GM21717 (cell line): Measurements from ENCODE around the gene TRPV6.

ENCODE experiments used
- ATAC-seq: cut with Tn5 transposase; IDR thresholded peaks from one replicate; pipeline ENCODE4 v1.9.1; 2021; ENCODE audit warnings: mild to moderate bottlenecking, moderate library complexity; ENCODE audit not compliant: unreplicated experiment

The TRPV6 gene

DNA sequence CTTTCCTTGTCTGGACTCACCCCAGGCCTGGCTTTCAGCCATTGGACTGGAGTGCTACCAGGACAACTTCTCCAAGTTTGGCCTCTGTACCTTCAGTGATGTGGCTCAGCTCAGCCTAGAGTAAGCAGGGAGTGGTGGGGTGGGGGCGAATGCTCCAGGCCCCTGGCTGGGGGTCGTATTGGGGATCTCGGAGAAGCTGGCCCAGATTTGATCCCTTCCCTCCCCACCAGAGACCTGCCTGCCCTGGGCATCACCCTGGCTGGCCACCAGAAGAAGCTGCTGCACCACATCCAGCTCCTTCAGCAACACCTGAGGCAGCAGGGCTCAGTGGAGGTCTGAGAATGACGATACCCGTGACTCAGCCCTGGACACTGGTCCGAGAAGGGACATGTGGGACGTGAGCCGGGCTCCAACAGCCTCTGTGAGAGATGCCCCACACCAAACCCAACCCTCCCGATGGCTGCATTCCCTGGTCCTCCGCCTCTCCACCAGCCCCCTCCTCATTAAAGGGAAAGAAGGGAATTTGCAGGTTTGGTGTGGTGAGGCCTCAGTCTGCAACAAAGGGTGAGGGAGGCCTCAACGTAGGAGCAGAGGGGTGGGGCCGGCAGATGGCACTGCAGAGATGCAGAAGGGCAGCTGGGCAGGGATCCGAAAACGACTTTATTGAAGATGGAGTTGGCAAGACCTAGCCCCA lies 14.8 kb downstream of the TRPV6 start:
- no peak for ATAC-seq

DNA sequence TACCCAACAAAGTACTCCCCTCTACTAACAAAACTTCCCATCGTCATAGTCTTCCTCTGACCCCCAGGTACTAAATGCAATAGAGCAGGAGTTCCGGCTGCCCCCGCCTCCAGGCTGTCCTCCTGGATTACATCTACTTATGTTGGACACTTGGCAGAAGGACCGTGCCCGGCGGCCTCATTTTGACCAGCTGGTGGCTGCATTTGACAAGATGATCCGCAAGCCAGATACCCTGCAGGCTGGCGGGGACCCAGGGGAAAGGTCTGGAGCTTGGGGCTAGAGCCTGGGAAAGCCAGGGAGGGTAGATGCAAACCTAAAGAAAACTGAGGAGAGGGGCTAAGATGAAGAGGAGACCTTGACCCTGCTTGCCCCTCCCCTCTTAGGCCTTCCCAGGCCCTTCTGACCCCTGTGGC lies 15.4 kb downstream of the TRPV6 start:
- ATAC-seq: no peak

DNA sequence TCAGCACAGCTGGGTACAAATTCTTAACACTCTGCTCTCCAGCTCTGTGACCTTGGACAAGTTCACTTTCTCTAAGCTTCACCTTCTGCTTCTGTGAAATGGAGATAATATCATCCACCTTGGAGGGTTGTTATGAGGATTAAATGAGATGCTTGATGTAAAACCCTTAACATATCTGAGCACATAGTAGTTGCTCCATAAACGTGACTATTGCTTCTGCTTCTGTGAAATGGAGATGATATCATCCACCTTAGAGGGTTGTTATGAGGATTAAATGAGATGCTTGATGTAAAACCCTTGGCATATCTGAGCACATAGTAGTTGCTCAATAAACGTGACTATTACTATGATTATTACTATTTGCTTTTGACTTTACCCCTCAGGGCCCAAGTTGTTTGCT lies 16.1 kb downstream of the TRPV6 start:
- no peak for ATAC-seq

DNA sequence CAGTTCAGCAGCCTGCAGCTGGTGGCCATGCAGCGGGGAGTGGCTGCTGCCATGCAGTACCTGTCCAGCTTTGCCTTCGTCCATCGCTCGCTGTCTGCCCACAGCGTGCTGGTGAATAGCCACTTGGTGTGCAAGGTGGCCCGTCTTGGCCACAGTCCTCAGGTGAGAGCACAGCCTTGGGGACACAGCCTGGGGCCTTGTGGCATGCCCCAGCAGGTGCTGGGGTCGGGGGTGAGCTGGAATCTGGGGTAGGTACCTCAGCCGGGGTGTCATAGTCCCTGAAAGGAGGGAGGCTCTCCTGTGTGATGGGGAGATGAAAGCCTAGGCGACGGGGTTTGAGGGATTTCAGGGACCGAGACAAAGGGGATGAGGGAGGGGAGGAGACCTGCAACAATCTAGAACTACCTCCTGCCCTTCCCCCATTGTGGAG lies 16.5 kb downstream of the TRPV6 start:
- no peak for ATAC-seq

DNA sequence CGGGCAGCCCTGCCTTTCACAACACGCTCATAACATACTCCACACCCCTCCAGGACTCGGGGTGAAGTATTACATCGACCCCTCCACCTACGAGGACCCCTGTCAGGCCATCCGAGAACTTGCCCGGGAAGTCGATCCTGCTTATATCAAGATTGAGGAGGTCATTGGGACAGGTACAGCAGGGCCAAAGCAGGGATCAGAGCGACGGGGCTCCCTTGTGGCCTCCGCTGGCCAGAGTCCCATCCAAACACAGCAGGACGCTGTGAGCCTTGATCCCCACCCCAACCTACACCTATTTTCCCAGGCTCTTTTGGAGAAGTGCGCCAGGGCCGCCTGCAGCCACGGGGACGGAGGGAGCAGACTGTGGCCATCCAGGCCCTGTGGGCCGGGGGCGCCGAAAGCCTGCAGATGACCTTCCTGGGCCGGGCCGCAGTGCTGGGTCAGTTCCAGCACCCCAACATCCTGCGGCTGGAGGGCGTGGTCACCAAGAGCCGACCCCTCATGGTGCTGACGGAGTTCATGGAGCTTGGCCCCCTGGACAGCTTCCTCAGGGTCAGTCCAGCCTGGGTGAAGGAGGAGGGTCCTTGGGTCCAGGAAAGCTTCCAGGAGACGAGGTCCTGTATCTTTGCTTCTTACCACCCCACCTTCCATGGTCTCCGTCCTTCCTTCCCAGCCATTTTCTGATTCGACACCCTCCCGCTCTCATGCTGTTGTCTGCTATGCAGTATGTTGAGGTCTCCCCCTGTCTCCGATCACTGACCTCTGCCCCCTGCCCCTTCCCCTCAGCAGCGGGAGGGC lies 17.2 kb downstream of the TRPV6 start:
- ATAC-seq: no peak

DNA sequence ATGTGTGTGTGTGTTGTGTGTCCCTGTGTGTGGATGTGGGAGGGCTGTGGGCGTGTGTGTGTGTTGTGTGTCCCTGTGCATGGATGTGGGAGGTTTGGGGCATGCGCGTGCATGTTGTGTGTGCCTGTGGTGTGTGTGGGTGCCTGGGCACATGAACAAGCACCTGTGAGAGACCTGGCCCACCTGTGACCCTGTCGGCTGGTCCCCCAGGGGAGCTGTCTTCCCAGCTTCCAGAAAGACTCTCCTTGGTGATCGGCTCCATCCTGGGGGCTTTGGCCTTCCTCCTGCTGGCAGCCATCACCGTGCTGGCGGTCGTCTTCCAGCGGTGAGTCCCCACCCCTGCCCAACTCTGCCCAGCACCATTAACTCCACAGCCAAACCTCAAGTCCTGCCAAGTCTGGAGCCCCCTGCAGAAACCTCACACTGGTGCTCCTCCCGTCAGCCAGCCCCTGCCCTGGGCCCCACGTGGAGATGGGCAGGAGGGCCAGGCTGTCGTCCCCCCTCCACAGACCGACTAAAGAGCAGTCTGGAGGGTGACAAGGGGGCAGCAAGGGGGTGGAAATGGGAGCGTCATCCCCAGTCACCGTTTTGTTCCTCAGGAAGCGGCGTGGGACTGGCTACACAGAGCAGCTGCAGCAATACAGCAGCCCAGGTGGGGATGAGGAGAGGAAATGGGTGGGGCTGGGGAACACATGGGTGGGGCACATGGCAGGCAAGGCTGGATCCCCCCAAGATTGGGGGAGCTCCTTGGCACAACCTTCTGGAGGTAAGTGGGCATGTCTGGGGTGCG lies 18.0 kb downstream of the TRPV6 start:
- no peak for ATAC-seq

DNA sequence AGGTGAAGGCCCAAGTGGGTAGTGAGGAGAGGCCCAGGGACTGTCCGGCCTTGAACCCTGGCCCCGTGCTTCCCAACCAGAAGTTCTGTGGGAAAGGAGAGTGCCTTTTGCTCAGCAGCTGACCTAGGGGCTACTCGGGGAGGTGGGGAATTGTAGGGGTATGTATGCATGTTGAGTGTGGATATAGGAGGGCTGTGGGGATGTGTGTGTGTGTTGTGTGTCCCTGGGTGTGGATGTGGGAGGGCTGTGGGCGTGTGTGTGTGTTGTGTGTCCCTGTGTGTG lies 18.5 kb downstream of the TRPV6 start:
- no peak for ATAC-seq

DNA sequence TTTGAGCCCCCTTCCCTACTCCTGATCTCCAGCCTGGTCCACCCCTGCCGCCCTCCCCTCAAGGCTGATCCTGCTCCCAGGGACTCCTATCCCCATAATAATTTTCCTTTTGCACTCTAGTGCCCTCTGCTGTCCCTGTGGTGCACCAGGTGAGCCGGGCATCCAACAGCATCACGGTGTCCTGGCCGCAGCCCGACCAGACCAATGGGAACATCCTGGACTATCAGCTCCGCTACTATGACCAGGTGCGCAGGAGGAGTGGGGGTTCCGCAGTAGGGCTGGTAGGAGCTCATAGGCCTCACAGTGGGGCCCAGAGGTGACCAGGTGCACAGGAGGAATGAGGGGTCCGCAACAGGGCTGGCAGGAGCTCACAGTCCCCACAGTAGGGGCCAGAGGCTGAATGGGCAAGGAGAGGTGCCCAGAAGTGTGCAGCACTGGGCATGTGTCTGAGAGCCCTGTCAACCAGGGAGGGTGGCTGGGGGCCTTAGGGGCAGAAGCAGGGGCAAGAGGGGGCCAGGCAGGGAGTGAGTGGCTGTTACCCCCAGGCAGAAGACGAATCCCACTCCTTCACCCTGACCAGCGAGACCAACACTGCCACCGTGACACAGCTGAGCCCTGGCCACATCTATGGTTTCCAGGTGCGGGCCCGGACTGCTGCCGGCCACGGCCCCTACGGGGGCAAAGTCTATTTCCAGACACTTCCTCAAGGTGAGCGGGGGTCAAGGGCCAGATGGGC lies 19.0 kb downstream of the TRPV6 start:
- no peak for ATAC-seq

DNA sequence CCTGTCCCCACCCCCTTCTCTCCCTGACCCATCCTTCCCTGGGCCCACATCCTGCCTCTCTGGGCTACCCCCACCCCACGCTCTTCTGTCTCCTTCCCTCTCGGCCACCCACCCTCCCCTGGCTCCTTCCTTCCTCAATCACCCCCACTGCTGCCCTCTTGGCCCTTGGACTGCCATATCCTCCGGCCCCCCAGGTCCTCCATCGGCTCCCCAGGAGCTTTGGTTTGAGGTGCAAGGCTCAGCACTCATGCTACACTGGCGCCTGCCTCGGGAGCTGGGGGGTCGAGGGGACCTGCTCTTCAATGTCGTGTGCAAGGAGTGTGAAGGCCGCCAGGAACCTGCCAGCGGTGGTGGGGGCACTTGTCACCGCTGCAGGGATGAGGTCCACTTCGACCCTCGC lies 19.8 kb downstream of the TRPV6 start:
- ATAC-seq: no peak

DNA sequence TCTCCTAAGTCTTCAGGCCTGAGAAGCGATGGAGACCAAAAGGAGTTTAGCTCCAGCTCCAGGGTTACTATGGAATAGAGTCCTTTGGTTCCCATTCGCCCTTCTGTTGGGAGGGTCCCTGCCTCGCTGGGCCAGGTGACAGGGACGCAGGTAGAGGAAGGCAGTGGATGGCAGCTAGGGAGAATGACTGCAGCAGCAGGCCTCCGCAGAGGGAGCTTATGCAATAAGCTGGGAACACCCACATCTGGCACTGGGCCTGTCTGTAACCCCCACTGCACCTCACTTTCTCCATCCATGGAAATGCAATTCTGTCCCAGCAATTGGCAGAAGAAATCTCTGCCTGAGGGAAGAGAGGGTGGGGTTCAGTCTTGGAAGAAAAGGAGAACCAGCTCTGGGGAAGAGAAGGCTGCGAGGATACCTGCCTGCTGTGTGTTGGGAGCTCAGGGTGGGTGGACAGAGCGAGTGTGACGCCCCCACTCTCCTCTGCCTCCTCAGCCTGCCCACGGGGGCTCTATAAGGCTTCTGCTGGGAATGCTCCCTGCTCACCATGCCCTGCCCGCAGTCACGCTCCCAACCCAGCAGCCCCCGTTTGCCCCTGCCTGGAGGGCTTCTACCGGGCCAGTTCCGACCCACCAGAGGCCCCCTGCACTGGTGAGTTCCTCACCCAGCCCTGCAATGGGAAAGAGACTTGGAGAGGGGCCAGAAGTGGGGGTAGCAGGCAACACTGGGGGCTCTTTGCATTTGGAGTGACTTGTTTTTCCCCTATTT lies 20.4 kb downstream of the TRPV6 start:
- no peak for ATAC-seq

DNA sequence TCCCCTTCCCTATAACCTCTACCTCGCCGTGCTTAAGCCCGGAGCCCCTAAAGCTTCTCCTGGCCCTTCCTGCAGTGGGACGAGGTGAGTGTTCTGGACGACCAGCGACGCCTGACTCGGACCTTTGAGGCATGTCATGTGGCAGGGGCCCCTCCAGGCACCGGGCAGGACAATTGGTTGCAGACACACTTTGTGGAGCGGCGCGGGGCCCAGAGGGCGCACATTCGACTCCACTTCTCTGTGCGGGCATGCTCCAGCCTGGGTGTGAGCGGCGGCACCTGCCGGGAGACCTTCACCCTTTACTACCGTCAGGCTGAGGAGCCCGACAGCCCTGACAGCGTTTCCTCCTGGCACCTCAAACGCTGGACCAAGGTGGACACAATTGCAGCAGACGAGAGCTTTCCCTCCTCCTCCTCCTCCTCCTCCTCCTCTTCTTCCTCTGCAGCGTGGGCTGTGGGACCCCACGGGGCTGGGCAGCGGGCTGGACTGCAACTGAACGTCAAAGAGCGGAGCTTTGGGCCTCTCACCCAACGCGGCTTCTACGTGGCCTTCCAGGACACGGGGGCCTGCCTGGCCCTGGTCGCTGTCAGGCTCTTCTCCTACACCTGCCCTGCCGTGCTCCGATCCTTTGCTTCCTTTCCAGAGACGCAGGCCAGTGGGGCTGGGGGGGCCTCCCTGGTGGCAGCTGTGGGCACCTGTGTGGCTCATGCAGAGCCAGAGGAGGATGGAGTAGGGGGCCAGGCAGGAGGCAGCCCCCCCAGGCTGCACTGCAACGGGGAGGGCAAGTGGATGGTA lies 21.5 kb downstream of the TRPV6 start:
- ATAC-seq: no peak

DNA sequence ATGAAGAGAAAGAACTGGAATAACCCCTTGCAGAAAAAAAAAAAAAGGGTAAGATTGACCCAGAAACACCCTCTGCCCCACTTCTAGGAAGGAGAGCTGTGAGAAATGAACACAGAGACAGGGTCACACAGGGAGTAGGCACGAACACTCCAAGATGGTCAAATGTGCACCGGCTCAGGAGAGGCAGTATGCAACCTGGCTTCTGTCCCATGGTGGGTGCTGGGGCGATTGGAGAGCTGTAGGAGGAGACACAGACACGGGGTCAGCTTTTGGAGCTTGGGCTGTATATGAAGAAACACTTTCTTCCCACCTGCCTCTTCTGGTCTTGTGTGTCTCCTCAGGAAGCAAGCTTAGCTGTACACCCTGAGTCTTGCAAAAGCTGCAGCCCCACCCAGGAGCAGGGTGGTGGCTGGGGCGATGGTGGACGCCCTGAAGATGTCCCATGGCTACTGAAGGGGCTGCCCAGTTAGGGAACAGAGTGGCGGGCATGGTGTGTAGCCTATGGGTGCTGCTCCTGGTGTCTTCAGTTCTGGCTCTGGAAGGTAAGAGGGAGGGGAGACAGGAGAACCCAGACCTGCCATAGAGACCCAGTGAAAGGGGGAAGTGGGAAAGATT lies 22.7 kb downstream of the TRPV6 start:
- no peak for ATAC-seq

DNA sequence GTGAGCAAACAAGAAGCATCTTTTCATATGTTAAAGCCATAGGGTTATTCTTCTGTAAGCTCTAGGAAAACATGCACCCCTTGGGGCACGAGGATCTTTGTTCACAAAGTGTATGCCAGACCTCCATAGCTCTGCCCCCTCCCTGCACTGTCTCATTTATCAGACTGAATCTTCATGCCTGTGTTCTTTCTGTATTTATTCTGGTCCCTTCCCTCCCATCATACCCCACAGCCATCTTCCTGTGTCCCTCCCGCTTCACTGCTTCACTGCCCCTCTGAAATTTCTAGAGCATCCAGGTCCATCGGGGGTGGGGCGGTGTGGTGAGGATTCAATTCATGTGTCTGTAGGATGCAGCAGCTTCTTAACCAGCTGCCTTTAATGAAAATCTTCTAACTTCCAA lies 23.2 kb downstream of the TRPV6 start:
- ATAC-seq: no peak

DNA sequence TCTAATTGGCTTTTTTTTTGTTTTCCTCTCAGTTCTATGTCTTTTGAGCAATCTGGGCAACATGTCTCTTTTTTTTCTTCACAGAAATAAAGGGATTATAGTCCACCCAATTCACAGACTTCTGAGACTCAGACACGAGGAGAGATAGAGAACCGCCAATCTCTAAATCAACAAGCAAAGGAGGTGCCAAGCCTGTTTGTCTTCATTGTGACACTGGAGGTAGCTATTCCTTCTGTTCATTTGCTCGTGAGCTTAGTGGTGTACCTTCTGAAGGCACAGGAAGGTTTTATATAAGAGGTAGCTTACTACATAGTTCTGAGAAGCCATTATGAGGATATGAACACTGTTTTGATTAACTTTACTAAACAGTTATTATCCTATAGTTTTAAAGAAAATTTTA lies 24.6 kb downstream of the TRPV6 start:
- no peak for ATAC-seq

DNA sequence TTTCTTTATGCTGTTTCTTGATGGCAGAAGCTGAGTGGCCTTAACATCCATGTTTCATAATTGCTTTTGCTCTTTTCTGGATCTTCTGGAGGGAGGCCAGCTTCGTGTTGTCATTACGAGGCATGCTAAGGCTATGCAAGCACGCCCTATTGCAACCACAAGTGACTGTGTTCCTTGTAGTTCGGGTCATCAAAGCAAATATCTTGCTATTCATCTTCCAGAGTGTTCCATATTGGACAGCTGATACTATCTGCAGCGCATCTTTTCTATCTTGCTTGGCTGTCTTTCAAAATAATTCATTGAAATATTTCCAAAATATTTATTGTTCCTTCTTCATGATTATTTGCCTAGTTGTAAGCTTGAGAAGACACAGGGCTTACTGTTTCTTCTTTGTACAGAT lies 25.7 kb downstream of the TRPV6 start:
- no peak for ATAC-seq

DNA sequence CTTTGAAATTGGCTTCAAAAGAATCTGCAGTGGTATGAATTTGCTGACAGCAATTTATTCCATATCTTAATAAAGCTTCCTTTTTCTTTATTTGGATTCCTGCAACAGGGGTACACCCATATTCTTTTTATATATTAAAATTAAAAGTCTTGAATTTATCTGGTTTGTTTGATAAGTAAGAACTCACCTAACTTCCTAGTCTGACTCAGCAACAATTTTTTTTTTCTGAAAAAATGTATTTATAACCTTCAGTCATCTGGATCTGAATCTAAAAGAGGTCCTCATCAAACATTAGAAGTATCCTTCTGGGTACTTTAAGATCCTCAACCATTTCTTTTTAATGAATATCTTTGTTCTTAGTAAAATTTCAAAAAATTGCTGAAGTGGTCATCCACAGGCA lies 26.1 kb downstream of the TRPV6 start:
- ATAC-seq: no peak

DNA sequence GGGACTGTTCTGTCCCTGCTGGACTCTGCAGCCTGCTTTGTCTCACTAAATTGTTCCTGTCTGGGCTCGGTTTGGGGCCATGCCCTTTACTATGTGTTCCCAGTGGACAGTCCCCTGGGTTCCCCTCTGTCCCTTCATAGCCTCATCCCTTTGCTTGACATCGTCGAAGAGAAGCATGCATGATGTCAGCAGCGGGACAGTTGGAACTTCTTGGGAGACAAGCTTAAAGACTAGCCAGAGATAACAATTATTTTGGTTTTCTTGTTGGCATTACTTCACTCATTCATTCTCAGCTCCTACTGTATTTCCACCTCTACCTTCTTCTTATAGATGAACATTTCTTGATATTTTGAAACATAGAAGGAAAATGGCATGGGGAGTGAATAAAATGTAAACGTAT lies 27.9 kb downstream of the TRPV6 start:
- no peak for ATAC-seq

DNA sequence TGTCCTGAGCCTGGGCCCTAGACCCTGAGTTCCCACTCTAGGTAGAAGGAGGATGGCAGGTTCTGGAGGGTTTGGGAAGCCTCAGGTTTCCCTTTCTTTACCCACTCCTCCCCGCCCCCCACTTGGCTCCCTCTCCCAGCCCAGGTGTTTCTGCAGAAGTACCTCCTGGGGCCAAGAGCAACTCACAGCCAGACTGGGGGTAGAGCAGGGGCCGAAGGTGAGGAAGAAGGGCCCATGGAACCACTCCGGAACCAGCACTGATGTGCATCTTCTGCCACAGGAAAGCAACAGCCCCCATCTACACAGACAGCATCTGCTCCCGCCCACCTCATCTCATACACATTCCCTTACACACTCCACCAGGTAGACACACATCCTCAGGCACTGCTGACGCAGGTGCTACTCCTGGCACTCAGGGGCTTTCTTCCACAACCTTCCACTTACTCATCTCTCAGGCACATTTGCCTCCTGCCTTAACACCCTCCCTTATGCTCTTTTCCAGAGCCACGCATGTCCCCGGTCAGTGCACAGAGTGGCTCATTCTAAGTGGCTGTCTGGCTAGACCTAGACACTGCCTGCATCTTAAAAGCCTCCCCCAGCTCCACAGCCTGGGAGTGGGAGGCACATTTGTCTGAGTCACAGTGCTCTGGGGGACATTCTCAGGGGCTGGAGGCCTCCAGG lies 28.8 kb downstream of the TRPV6 start:
- ATAC-seq: no peak
